Fibroblast of skin of back (primary cell): ENCODE data around the gene ZNF346.

ENCODE experiments used
- DNase-seq: peaks from one replicate; pipeline ENCODE4 v3.0.0-alpha.2; 2013

ZNF346 gene

DNA sequence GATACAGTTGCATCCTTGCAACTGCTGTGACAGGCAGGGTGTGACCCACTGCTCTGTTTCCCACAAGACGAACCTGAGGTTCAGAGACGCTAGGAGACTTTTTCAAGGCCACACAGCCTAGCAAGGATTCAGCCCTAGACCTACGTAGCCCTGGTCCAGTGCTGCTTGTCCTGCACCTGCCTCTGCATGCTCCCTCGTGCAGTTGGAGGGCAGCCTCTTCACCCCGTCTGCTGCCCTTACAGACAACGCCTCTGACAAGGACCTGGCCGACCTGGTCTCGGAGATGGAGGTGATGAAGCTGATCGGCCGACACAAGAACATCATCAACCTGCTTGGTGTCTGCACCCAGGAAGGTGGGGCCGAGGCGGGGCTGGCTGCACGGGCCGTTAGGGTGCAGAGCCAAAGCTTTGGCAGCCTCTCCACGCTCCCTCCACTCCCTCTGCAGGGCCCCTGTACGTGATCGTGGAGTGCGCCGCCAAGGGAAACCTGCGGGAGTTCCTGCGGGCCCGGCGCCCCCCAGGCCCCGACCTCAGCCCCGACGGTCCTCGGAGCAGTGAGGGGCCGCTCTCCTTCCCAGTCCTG, 72.7 kb downstream of the ZNF346 start:
- no peak for DNase-seq

DNA sequence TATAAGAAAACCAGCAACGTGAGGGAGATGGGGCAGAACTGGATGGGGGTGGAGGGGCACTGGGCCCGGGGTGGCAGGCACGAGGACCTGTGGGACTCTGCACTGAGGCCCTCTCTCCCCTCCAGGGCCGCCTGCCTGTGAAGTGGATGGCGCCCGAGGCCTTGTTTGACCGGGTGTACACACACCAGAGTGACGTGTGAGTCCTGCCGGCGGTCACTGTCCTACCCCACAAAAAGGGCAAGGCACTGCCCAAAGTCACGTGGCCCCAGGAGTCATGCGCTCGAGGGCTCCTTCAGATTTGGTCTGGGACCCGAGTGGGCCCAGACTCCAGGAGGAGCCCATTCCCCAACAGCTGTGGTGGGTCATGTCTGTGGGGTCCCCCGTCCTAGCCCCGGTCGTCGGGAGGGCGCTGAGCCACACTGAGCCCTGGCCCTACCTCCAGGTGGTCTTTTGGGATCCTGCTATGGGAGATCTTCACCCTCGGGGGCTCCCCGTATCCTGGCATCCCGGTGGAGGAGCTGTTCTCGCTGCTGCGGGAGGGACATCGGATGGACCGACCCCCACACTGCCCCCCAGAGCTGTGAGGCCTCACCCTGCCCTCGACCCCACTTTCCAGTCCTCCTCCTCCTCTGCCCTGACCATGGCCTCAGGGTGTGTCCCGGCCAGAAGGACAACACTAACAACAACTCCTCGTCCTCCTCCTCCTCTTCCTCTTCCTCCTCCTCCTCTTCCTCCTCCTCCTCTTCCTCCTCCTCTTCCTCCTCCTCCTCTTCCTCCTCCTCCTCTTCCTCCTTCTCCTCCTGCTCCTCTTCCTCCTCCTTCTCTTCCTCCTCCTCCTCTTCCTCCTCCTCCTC, 73.9 kb downstream of the ZNF346 start:
- no peak for DNase-seq

DNA sequence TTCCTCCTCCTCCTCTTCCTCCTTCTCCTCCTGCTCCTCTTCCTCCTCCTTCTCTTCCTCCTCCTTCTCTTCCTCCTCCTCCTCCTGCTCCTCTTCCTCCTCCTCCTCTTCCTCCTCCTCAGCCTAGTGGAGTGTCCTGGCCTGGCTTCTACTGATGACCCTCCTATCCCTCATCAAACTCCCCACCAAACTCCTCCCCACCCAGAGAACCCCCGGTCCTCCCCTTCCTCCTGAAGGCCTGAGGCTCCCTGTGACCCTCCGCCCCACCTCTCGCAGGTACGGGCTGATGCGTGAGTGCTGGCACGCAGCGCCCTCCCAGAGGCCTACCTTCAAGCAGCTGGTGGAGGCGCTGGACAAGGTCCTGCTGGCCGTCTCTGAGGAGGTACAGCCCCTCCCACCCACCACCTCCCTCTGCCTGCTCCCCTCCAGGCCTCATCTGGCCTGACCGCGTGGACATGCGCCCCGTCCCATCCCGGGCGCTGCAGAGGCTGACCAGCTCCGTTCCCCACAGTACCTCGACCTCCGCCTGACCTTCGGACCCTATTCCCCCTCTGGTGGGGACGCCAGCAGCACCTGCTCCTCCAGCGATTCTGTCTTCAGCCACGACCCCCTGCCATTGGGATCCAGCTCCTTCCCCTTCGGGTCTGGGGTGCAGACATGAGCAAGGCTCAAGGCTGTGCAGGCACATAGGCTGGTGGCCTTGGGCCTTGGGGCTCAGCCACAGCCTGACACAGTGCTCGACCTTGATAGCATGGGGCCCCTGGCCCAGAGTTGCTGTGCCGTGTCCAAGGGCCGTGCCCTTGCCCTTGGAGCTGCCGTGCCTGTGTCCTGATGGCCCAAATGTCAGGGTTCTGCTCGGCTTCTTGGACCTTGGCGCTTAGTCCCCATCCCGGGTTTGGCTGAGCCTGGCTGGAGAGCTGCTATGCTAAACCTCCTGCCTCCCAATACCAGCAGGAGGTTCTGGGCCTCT, 74.8 kb downstream of the ZNF346 start:
- DNase-seq: no peak

DNA sequence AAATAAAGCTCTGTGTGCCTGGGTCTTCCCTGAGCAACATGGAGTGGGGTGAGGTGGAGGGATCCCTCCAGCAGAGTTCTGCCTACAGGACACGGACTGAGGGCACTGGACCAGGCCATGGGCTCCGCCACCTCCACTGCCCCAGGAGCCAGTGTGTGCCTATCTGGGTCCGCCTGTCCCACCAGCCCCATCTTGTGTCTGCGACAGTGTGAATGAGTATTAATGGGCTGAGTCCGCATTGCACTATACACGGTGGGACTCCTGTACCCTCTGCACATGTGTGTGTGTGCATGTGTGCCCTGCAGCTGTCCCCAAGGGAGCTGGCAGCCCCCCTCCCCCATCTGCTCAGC, 75.6 kb downstream of the ZNF346 start:
- no peak for DNase-seq

DNA sequence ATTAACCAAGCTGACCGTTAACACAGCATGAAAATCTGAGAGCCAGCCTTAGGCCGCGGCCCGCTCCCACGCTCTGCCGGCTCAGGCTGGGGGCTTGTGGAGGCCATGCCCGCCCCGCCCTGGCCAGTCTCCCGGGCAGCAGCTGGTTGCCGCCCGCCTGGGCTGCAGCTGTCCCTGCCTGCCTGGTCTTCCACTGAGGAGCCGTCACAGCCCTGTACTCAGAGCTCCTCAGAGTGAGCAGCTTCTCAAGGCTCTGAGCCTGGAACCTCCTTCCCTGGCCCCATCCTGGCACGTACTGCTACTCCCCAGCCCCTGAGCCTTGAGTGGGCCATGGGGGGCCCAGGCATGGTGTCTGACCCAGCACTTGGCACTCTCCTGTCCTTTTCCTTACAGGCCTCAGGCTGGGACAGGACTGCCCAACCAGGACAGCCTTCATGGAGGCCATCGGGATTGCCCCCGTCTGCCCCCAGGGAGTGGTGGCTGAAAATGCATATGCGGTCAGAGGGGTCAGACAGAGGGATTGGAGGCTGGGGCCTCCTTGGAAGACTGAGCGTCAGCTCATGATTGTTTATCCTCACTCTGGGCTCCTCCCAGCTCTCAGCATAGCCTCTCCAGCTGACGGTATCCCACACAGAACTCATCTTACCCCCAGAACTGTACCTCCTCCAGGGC, 76.1 kb downstream of the ZNF346 start:
- DNase-seq: no peak

DNA sequence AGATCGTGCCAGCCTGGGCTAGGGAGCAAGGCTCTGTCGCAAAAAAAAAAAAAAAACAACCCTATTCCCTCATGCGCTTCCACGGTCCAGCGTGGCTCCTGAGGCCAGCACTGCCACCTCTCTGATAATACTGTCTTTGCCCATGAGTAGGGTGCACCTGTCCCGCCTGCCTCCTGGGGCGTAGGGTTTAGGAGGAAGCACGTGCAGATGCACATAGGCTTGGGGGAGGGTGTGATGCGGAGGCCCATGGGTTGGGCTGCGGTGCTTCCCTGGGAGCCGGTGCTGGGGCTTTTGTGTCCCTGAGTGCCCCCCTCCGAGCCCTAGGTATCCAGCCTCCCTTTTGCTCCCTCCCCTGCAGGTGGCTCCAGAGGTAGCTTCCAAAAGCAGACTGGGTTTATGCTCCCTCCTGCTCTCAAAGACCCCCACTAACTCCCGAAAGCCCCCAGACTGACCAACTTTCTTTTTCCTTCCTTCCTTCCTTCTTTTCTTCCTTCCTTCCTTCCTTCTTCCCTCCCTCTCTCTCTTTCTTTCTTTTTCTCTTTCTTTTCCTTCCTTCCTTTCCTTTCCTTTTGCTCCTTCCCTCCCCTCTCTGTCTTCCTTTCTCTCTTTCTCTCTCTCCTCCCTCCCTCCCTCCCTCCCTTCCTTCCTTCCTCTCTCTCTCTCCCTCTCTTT, 77.1 kb downstream of the ZNF346 start:
- DNase-seq: no peak

DNA sequence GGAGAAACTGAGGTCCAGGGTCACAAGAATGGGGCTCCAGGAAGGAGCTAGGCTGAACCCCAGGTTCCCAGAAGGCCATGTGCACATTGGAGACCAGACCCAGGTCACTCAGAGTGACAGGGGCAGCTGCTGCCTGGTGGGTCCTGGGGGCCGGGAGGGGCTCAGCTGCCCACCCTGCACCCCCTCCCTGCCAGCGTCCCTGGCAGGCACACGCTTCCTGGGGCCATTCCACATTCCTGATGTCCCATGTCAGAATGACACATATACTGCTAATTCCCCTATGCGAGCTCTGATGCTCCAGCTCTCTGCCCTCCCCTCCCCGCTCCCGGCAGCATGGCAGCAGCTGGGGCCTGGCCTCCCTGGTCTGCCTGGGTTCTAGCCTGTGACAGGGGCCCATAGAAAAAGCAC, 78.2 kb downstream of the ZNF346 start:
- DNase-seq: peak; percentile 65

DNA sequence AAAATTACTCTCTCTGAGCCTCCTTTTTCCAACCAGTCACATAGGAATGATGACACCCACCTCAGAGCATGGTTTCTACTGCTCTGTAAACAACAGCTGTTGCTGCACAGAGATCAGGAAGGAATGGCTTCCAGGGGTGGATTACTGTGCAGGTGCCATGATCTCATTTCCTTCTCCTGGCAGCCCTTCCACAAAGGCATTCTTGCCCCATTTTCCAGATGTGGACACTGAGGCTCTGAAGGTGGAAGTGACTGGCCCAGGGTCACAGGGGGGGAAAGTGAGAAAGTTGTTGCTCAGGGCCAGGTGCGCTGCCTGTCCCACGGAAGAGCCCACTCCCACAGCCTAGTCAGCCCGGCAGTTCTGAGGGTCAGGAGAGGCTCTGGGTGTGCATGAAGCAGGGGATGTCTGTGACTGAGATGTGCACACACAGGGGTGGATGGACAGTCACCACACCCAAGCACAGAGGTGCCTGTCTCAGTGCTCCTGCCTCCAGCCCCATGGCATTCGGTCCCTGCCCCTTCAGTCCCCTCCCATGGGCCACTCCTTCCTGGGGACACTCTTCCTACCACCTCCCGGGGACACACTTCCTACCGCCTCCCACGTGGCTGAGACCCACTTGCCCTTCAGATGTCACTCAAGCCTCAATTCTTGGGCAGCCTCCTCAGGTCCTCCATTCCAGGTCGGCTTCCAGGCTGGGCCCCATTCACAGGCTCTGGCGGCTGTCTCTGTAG, 81.2 kb downstream of the ZNF346 start:
- DNase-seq: no peak

DNA sequence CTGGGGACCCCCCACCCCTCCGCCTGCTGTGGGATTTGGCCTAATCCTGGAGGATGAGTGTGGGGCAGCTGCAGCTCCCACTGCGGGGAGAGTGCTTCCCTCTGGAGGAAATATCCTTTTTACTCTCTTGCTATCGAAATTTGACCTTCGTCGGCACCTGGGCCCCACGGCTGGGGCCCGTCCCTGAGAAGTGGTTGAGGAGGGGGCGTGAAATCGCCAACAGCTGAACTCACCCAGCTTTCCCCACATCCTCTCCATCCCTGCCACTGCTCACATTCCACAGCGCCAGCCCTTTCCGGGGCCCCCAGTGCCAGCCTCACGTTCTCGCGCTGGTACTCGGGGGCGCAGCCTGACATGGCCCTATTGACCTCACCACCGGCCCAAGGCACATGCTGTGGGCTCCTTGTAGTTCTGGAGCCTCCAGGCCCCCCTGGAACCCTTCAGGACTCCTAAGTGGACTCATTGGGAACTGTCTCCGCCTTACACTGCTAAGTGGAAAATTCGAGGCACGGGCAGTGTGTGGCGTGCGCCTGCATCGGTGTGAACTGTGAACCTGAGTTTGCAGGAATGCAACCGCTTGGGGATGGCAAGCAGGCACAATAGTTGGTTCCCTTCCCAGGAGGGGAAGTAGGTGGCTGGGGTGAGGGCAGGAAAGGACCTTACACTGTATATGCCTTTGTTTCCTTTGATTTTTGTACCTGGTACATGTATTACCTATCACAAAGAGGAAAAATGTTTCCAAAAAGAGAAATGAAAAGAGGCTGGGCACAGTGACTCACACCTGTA, 83.4 kb downstream of the ZNF346 start:
- no peak for DNase-seq

DNA sequence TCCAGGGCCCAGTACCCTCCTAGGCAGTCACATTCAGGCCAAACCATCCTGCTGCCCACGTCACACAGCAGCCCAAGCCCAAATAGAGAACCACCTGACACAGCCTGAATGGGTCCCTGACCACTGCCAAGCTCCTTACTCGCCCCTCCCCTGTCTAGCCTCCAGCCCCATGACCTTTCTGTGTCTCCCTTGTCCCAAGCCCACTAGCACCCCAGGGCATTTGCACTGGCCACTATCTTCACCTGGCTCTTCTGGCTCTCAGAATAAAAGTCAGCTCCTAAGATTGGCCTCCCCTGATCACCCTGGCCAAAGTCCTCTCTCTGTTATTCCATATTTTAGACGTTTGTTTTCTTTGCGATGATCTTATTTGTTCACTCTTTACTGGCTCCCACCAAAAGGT, 84.7 kb downstream of the ZNF346 start:
- DNase-seq: no peak

DNA sequence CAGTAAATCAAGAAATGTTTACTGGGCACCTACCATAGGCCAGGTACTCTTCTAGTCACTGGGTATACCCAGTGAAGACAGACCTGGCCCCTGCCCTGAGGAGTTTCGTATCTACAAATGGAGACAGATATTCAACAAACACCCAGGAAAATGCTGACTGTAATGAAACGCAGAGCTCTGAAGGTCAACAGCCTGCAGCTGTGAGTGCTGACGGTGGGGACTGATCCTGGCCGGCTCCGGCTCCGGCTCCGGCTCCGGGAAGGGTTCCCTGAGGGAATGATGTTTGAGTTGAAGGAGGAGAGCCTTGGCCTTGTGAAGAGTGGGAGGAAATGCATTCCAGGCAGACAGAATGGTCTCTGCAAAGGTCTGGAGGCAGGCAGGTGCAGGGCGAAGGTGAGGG, 87.3 kb downstream of the ZNF346 start:
- no peak for DNase-seq

DNA sequence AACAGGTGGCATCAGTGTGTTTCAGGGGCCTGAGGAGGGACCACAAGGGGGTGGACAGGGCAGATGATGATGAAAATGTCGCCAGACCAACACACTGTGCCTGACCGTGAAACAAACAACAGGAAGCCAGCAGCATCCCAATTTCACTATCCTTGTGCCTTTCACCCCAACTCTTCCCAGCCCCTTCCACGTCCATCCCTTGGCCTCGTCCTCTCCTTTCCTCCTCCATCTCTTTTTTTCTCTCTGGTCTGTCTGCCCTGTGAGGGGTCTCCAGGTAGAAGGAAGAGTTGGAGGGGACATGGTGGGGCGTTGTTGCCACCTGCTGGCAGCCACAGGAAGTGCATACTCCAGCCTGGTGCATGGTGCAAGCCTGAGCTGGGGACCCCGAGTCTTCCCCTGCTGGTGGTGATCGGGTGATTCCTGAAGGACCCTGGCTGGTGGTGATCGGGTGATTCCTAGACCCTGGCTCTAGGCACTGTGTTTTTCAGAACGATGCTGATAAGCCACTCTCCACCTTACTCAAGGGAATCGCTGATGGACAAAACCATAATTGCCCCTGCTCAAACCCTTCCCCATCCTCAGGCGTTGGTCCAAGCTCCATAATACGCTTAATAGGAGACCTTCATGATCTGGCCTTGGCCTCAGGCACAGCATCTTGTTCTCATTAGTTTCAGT, 89.4 kb downstream of the ZNF346 start:
- DNase-seq: no peak

DNA sequence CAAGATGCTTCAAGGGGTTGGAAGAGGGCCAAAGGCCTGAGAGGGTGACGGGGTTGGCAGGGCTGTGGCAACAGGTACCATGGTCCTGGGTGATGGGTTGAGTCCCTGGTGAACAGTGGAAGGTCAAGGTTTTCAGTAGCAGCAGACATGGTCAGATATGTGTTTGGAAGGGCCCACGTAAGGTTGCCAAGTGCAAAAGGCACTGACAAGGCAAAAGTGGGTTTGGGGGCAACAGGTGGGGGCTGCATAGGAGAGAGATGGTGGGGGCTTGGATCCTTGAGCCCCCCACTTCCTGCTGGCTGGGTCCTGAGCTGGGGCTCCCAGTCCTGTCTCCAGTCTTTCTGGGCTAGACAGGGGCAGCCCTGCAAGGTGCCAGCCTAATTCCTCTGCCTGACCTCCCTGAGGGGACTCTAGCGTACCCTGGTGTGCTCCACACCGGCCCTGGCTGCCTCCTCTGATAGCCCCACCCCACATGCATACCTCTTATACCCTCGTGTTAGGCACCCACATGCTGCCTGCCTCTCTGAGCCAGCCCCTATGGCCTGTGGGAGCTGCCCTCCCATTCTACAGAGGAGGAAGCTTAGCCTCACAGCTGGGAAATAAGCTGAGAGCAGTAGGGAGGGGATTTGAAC, 90.2 kb downstream of the ZNF346 start:
- DNase-seq: no peak

DNA sequence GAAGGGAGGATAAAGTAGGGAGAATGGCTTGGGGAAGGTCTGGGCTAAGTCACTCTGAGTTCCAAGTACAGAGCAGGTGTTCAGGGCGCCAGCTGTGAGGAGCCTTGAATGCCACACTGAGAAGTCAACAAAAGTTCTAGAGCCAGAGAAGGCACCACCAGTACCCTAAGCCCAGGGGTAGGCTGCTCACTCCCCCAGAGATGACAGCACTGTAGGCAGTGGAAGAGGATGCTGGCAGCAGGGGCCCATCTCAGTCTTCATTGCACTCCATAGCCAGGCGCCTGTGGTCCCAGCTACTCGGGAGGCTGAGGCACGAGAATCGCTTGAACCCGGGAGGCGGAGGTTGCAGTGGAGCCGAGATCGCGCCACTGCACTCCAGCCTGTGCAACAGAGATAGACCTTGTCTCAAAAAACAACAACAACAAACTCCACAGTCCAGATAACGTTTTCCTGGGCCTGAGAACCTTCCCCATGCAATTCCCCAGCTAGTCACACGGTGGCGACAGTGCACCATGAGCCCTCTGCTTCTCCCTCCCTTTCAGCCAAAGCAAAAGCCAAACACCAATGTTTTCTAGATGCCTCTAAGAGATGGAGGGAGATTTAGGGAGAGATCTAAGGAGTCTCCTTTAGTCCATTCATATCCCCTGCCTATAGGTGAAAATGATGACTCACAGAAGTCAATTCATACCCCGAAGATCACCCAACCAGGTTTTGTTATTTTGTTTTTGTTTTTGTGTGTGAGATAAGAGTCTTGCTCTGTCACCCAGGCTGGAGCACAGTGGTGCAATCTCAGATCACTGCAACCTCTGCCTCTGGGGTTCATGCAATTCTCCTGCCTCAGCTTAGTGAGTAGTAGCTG, 91.3 kb downstream of the ZNF346 start:
- peak; percentile 65 for DNase-seq

DNA sequence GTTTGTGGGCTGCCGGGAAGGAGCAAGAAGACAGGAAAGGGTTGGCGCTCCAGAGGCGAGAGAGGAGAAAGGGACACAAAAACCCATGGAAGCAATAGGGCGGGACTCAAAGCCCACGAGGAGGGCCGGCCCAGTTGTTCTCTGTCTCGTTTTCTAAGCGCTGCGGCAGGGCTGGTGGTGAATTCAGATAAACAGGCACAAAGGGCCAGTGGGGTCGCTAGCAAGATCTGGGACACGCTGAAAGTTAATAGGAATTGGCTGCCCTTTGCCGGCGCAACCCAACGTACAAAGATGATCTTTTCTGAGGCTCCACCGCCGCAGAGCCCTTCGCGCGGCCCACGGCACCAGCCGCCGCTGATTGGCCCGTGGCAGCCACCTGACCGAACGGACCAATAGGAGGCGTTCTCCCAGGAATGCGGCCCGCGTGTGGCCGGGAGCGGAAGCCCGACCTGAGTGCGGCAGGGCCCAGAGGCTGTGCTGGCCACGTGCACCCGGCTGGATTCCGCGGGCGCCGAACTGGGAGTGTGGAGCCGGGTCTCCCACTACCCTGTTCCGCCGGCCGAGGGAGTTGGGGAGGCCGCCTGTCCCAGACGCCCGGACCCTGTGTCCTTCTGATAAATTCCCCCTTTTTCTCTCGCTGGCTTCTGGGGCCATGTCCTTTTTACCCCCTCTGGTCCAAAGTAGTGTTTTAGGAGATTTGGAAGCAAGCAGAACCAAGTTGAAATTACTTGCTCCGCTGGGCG, 94.3 kb downstream of the ZNF346 start:
- DNase-seq: peak; percentile 85

DNA sequence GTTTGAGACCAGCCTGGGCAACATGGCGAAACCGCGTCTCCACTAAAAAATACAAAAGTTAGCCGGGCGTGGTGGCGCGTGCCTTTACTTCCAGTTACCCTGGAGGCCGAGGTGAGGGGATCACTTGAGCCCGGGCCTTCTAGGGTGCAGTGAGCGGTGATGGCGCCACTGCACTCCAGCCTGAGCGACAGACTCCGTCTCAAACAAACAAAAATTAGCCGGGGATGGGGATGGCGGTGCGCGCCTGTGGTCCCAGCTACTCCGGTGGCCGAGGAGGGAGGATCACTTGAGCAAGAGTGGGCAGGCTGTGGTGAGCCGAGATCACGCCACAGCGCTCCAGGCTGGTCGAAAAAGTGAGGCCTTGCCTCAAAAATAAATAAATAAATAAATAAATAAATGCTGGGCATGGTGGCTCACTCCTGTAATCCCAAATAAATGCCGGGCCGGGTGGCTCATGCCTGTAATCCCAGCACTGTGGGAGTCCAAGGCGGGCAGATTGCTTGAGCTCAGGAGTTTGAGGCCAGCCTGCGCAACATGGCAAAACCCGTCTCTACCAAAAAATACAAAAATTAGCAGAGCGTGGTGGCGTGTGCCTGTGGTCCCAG, 95.0 kb downstream of the ZNF346 start:
- DNase-seq: no peak

DNA sequence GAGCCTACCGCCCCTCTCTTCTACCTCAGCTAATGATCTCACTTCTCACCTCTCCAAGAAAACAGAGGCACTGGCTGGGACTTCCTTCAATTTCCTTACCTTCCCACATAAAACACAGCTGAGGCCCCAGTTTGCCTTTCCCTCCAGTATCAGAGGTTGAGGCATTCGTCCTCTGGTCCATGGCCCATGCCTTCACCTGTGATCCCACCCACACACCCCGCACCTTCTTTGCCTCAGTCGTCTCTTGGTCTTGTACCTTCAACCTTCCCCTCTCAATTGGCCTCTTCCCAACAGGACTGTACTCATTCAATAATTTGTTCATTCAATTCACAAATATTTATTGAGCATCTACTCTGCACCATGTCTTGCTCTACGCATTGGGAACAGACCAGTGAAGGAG, 100.1 kb downstream of the ZNF346 start:
- DNase-seq: no peak
